Type B pancreatic cell (in vitro differentiated cells): Measurements from ENCODE around the gene COL4A1. TPM values are rescaled to one million over a fixed set of nuclear protein-coding genes. Genes with fewer than 3 reads are reported as not detected.
A peak's percentile ranks its signal among the peaks of the same experiment; 100 is the strongest.

Source experiments
- DNase-seq: peaks from one replicate; pipeline ENCODE4 v3.0.0; 2021; ENCODE audit warnings: mixed read lengths; ENCODE audit not compliant: unreplicated experiment; ENCODE audit errors: extremely low spot score
- H3K27ac Mint-ChIP-seq: 2 replicates; pipeline ENCODE4 v1.8.0; 2021; ENCODE audit warnings: mild to moderate bottlenecking, mixed read lengths
- H3K27me3 Mint-ChIP-seq: 2 replicates; pipeline ENCODE4 v1.8.0; 2021; ENCODE audit warnings: mixed read lengths
- H3K36me3 Mint-ChIP-seq: 2 replicates; pipeline ENCODE4 v1.8.0; 2021; ENCODE audit warnings: mixed read lengths
- H3K4me1 Mint-ChIP-seq: one replicate; pipeline ENCODE4 v1.8.0; 2021; ENCODE audit warnings: mixed read lengths; ENCODE audit not compliant: unreplicated experiment
- H3K4me3 Mint-ChIP-seq: 2 replicates; pipeline ENCODE4 v1.8.0; 2021; ENCODE audit warnings: mild to moderate bottlenecking, mixed read lengths
- H3K9me3 Mint-ChIP-seq: 2 replicates; pipeline ENCODE4 v1.8.0; 2021; ENCODE audit warnings: mixed read lengths
- CTCF ChIP-seq: fragments of 200-600 bp; sonication (generic); conservative IDR thresholded peaks from 2 replicates; pipeline ENCODE4 v1.5.0; 2021; ENCODE audit warnings: antibody characterized with exemption, mild to moderate bottlenecking
- total RNA-seq: library from RNA; stranded (reverse); gene quantifications from 2 replicates; pipeline ENCODE4 v1.2.1, GENCODE V29; 2021; ENCODE audit warnings: low replicate concordance

The COL4A1 gene
- total RNA-seq, 1 donor from 2014 or later, result 83.6 TPM

- DNase-seq, result peak; percentile 37
- peaks cover 5% of the 10 kb centered on the region for H3K36me3 Mint-ChIP-seq
- no peak overlapping the region for H3K4me3 Mint-ChIP-seq
- H3K9me3 Mint-ChIP-seq, result no peaks in the 10 kb centered on the region
- no peak overlapping the region for H3K27ac Mint-ChIP-seq
- peaks cover 8% of the 10 kb centered on the region for H3K27me3 Mint-ChIP-seq
- H3K4me1 Mint-ChIP-seq, result peaks cover 22% of the 10 kb centered on the region
- no peak for TF ChIP-seq CTCF
Measured at GRCh38 chr13:110227864-110228643, 78.9 kb downstream of the COL4A1 start.

GRCh38 chr13:110227416-110227815, 79.5 kb downstream of the COL4A1 start:
- Mint-ChIP-seq H3K4me1 (peaks cover 22% of the 10 kb centered on the region), H3K27me3 (peaks cover 8% of the 10 kb centered on the region), H3K27ac (no peak overlapping the region), H3K4me3 (no peak overlapping the region), H3K36me3 (peaks cover 5% of the 10 kb centered on the region), H3K9me3 (no peaks in the 10 kb centered on the region)
- no peak for TF ChIP-seq CTCF
- no peak for DNase-seq

GRCh38 chr13:110225609-110226574, 81.1 kb downstream of the COL4A1 start:
- Mint-ChIP-seq H3K9me3 (no peaks in the 10 kb centered on the region), H3K36me3 (peaks cover 5% of the 10 kb centered on the region), H3K4me1 (peaks cover 31% of the 10 kb centered on the region), H3K4me3 (no peak overlapping the region), H3K27ac (peak overlapping the region; percentile 35), H3K27me3 (peaks cover 8% of the 10 kb centered on the region)
- no peak for TF ChIP-seq CTCF
- no peak for DNase-seq

- no peaks in the 10 kb centered on the region for H3K9me3 Mint-ChIP-seq
- H3K4me3 Mint-ChIP-seq, result no peak overlapping the region
- TF ChIP-seq CTCF, result no peak
- peaks cover 27% of the 10 kb centered on the region for H3K4me1 Mint-ChIP-seq
- H3K27ac Mint-ChIP-seq, result no peak overlapping the region
- DNase-seq, result no peak
- H3K36me3 Mint-ChIP-seq, result peaks cover 1% of the 10 kb centered on the region
- H3K27me3 Mint-ChIP-seq, result peaks cover 5% of the 10 kb centered on the region
Measured at GRCh38 chr13:110225003-110225402, 82.0 kb downstream of the COL4A1 start.

GRCh38 chr13:110224519-110224918, 82.4 kb downstream of the COL4A1 start:
- H3K4me3 Mint-ChIP-seq, result no peak overlapping the region
- no peak for TF ChIP-seq CTCF
- H3K9me3 Mint-ChIP-seq, result no peaks in the 10 kb centered on the region
- no peak for DNase-seq
- H3K4me1 Mint-ChIP-seq, result peaks cover 25% of the 10 kb centered on the region
- peaks cover 4% of the 10 kb centered on the region for H3K27me3 Mint-ChIP-seq
- no peaks in the 10 kb centered on the region for H3K36me3 Mint-ChIP-seq
- no peak overlapping the region for H3K27ac Mint-ChIP-seq
